CD14-positive monocyte (primary cell): ENCODE data around the gene FGF9. TPM values are rescaled to one million over a fixed set of nuclear protein-coding genes. Genes with fewer than 3 reads are reported as not detected.

Experiments used
- DNase-seq, 3 donors: peaks; one replicate each; pipeline ENCODE4 v3.0.0-alpha.2; 2011 to 2022
- H2AFZ ChIP-seq: 2 replicates; pipeline ENCODE4 v1.6.0; 2012; ENCODE audit warnings: mild to moderate bottlenecking, low read depth, low read length, inconsistent platforms; ENCODE audit not compliant: insufficient read depth, poor library complexity, severe bottlenecking
- H3K27ac ChIP-seq, 2 donors: 1 replicate in 1 of 2; 2 replicates in 1 of 2; pipeline ENCODE4 v1.5.1; 2012 to 2013; ENCODE audit warnings: low read length in 2 of 2, control low read depth in 1 of 2, inconsistent platforms in 1 of 2, low read depth in 1 of 2, mild to moderate bottlenecking in 1 of 2
- H3K27me3 ChIP-seq, 2 donors: one replicate each; pipeline versions ENCODE4 v1.6.0 to v1.6.1; 2011 to 2013; ENCODE audit warnings: low read length in 2 of 2; ENCODE audit not compliant: control insufficient read depth in 2 of 2, insufficient read depth in 2 of 2
- H3K36me3 ChIP-seq, 2 donors: replicated peaks in 1 of 2; 1 replicate in 1 of 2; 2 replicates in 1 of 2; pipeline versions ENCODE4 v1.5.1 to v1.6.1; 2012 to 2013; ENCODE audit warnings: low read length in 2 of 2, control low read depth in 1 of 2, inconsistent platforms in 1 of 2, mild to moderate bottlenecking in 1 of 2; ENCODE audit not compliant: insufficient read depth in 2 of 2, control insufficient read depth in 1 of 2
- H3K4me1 ChIP-seq, 2 donors: 1 replicate in 1 of 2; 2 replicates in 1 of 2; pipeline versions ENCODE4 v1.5.1 to v1.6.1; 2012 to 2013; ENCODE audit warnings: low read length in 2 of 2, control low read depth in 1 of 2, inconsistent platforms in 1 of 2, mild to moderate bottlenecking in 1 of 2, moderate library complexity in 1 of 2; ENCODE audit not compliant: insufficient read depth in 2 of 2, control insufficient read depth in 1 of 2
- H3K4me2 ChIP-seq: replicated peaks from 2 replicates; pipeline ENCODE3; 2012; ENCODE audit warnings: low read length, moderate library complexity, mild to moderate bottlenecking; ENCODE audit not compliant: poor library complexity, severe bottlenecking; ENCODE audit errors: extremely low read depth
- H3K4me3 ChIP-seq, 3 experiments: fragments of 200-600 bp in 1 of 3; sonication (generic) in 1 of 3; replicated peaks in 1 of 3; 1 replicate in 2 of 3; 2 replicates in 1 of 3; pipeline ENCODE4 v1.5.1; 2011 to 2013; ENCODE audit warnings: low read length in 3 of 3, mild to moderate bottlenecking in 3 of 3, control low read depth in 2 of 3, low read depth in 2 of 3, inconsistent platforms in 1 of 3, moderate library complexity in 1 of 3
- H3K79me2 ChIP-seq: 2 replicates; pipeline ENCODE4 v1.6.0; 2012; ENCODE audit warnings: mild to moderate bottlenecking, control low read depth, inconsistent platforms, low read length, moderate library complexity; ENCODE audit not compliant: insufficient read depth
- H3K9ac ChIP-seq: 2 replicates; pipeline ENCODE4 v1.6.0; 2017; ENCODE audit warnings: low read length, mild to moderate bottlenecking; ENCODE audit not compliant: insufficient read depth, poor library complexity, severe bottlenecking
- H3K9me3 ChIP-seq, 2 donors: replicated peaks in 1 of 2; 1 replicate in 1 of 2; 2 replicates in 1 of 2; pipeline versions ENCODE4 v1.5.1 to v1.6.1; 2012 to 2013; ENCODE audit warnings: low read length in 2 of 2, control low read depth in 1 of 2; ENCODE audit not compliant: control insufficient read depth in 1 of 2, insufficient read depth in 1 of 2
- H4K20me1 ChIP-seq: 2 replicates; pipeline ENCODE4 v1.6.0; 2012; ENCODE audit warnings: mild to moderate bottlenecking, low read length, control low read depth, moderate library complexity; ENCODE audit not compliant: insufficient read depth
- H3K27ac Mint-ChIP-seq, 7 donors: one replicate each; pipeline ENCODE4 v1.8.0; 2020; ENCODE audit warnings: mild to moderate bottlenecking in 7 of 7, mixed read lengths in 7 of 7, moderate library complexity in 6 of 7, inconsistent platforms in 2 of 7
- H3K27me3 Mint-ChIP-seq, 3 donors: one replicate each; pipeline ENCODE4 v1.8.0; 2021 to 2022; ENCODE audit warnings: low read depth in 3 of 3, mild to moderate bottlenecking in 3 of 3, mixed read lengths in 3 of 3, moderate library complexity in 3 of 3, inconsistent platforms in 1 of 3
- H3K36me3 Mint-ChIP-seq, 2 donors: one replicate each; pipeline ENCODE4 v1.8.0; 2020; ENCODE audit warnings: mixed read lengths in 2 of 2, inconsistent platforms in 1 of 2, mild to moderate bottlenecking in 1 of 2
- H3K4me1 Mint-ChIP-seq: one replicate; pipeline ENCODE4 v1.8.0; 2020; ENCODE audit warnings: mild to moderate bottlenecking, mixed read lengths
- H3K4me3 Mint-ChIP-seq, 2 donors: one replicate each; pipeline ENCODE4 v1.8.0; 2020; ENCODE audit warnings: mild to moderate bottlenecking in 2 of 2, mixed read lengths in 2 of 2, moderate library complexity in 1 of 2
- H3K9me3 Mint-ChIP-seq, 7 donors: one replicate each; pipeline ENCODE4 v1.8.0; 2020 to 2022; ENCODE audit warnings: mixed read lengths in 7 of 7, mild to moderate bottlenecking in 6 of 7, moderate library complexity in 6 of 7, inconsistent platforms in 2 of 7
- WGBS: methylation state at CpG from one replicate; pipeline ENCODE4 v1.1.5; 2013; ENCODE audit warnings: missing lambda C conversion rate; ENCODE audit not compliant: insufficient coverage; 5-methylcytosine and 5-hydroxymethylcytosine counted together
- intact Hi-C, 2 donors: fragments of 100-400 bp; cut with micrococcal nuclease; formaldehyde crosslinking; loops; one replicate each; pipeline versions ENCODE4 v1.15.0 to v1.15.1; 2023
- polyA plus RNA-seq, 3 donors: library from polyadenylated mRNA; depleted of rRNA in 1 of 3; unstranded in 2 of 3; stranded (reverse) in 1 of 3; fragments of 300-500 nt in 2 of 3; fragments of >200 nt in 1 of 3; fragmentation: Illumina TruSeq in 2 of 3; gene quantifications; 1 replicate in 2 of 3; 2 replicates in 1 of 3; pipeline ENCODE4 v1.2.3, GENCODE V29; 2012 to 2021
- TF ChIP-seq, protein P1 (sequence below): fragments of 200-600 bp; IDR thresholded peaks from one replicate; pipeline ENCODE4 v1.8.0; 2022; ENCODE audit warnings: antibody characterized with exemption, mild to moderate bottlenecking

The FGF9 gene
- polyA plus RNA-seq, 3 donors, result 0.03 to 0.16 TPM; not detected in 1

DNA sequence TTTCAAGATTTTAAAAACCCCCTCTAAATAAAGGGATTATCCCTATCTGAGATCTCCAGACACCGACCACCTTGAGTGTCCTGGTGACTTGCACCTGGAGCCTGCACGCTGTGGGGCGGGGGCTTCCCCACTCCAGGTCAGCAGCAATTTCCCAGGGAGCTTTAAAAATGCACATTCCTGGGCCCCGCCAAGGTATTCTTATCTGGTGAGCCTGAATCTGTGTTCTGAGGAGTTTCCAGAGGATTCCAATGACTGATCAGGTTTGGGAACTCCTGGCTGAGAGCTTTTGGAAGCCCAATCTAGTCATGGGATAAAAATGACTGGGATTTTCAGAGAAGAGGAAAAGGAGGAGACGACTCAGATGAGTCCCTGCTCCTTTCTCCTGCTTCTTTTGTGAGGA is 66.1 kb downstream of the FGF9 start:
- Histone ChIP-seq H3K4me3 (no peak overlapping the region), H2AFZ (no peak overlapping the region), H3K79me2 (no peaks in the 10 kb centered on the region), H3K27me3 (no peaks in the 10 kb centered on the region), H3K9me3 (peaks cover 0 to under 1% of the 10 kb centered on the region in 2 donors), H3K27ac (no peak overlapping the region), H3K9ac (no peak overlapping the region), H3K36me3 (no peaks in the 10 kb centered on the region), H3K4me1 (no peaks in the 10 kb centered on the region), H3K4me2 (no peak overlapping the region), H4K20me1 (no peaks in the 10 kb centered on the region)
- no peak overlapping the region for H3K27ac Mint-ChIP-seq
- 94% methylated on average over 5 of the region's 5 CpGs for WGBS
- TF ChIP-seq, protein P1, sequence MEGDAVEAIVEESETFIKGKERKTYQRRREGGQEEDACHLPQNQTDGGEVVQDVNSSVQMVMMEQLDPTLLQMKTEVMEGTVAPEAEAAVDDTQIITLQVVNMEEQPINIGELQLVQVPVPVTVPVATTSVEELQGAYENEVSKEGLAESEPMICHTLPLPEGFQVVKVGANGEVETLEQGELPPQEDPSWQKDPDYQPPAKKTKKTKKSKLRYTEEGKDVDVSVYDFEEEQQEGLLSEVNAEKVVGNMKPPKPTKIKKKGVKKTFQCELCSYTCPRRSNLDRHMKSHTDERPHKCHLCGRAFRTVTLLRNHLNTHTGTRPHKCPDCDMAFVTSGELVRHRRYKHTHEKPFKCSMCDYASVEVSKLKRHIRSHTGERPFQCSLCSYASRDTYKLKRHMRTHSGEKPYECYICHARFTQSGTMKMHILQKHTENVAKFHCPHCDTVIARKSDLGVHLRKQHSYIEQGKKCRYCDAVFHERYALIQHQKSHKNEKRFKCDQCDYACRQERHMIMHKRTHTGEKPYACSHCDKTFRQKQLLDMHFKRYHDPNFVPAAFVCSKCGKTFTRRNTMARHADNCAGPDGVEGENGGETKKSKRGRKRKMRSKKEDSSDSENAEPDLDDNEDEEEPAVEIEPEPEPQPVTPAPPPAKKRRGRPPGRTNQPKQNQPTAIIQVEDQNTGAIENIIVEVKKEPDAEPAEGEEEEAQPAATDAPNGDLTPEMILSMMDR, result no peak
- intact Hi-C loops, result no loop called here
- H3K4me1 Mint-ChIP-seq, result no peaks in the 10 kb centered on the region
- peaks cover 0 to 10% (median 0%) of the 10 kb centered on the region in 7 donors for H3K9me3 Mint-ChIP-seq
- H3K27me3 Mint-ChIP-seq, result peaks cover 2 to 11% (median 8%) of the 10 kb centered on the region in 3 donors
- H3K36me3 Mint-ChIP-seq, result no peaks in the 10 kb centered on the region
- no peak for DNase-seq
- no peak overlapping the region for H3K4me3 Mint-ChIP-seq

DNA sequence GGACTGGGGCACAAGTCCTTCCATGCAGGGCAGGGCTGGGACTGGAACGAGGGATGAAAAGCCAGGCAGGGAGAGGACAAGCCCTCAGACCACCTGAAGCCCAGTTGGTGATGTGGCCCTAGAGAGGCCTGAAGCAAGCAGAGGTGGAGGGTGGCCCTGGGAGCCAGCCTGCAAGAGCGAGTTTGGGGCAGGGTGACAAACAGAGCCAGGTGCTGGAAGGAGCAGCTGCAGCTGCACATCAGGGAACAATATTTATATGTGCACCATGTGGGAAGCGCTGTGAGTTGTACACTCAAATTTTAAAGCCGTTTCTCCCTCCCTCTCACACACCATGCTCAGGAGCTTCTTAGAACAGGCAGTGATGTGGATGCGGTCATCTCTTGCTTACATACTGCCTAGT is 67.8 kb downstream of the FGF9 start:
- 82% methylated on average over 5 of the region's 5 CpGs for WGBS
- peaks cover 2 to 11% (median 8%) of the 10 kb centered on the region in 3 donors for H3K27me3 Mint-ChIP-seq
- Histone ChIP-seq H3K36me3 (no peaks in the 10 kb centered on the region), H4K20me1 (no peaks in the 10 kb centered on the region), H3K27me3 (no peaks in the 10 kb centered on the region), H3K4me1 (no peaks in the 10 kb centered on the region), H3K9ac (no peak overlapping the region), H3K27ac (no peak overlapping the region), H3K79me2 (no peaks in the 10 kb centered on the region), H2AFZ (no peak overlapping the region), H3K4me3 (no peak overlapping the region), H3K9me3 (no peaks in the 10 kb centered on the region), H3K4me2 (no peak overlapping the region)
- no peaks in the 10 kb centered on the region for H3K36me3 Mint-ChIP-seq
- no peak overlapping the region for H3K4me3 Mint-ChIP-seq
- no peaks in the 10 kb centered on the region for H3K4me1 Mint-ChIP-seq
- DNase-seq, result no peak
- H3K27ac Mint-ChIP-seq, result no peak overlapping the region
- peaks cover 0 to 9% (median 0%) of the 10 kb centered on the region in 7 donors for H3K9me3 Mint-ChIP-seq
- intact Hi-C loops, result no loop called here
- TF ChIP-seq, protein P1, result no peak
